EL (cell line): ENCODE data around the gene ARSI.

Experiments used
- DNase-seq: peaks from one replicate; pipeline ENCODE4 v3.0.0-alpha.2; 2016

ARSI gene

GRCh38 chr5:150302301-150303069 lies at the start of gene ARSI:
ARSI (minus strand) TSS chr5:150302905; CDS start chr5:150302373, 532 bp downstream.
- peak; percentile 88 for DNase-seq

- DNase-seq: peak; percentile 73
These were observed 48.0 kb upstream of the ARSI start for GRCh38 chr5:150350524-150351344.

GRCh38 chr5:150349681-150350275 lies 47.1 kb upstream of the ARSI start:
- no peak for DNase-seq

GRCh38 chr5:150347451-150347850 lies 44.7 kb upstream of the ARSI start:
- no peak for DNase-seq

GRCh38 chr5:150347003-150347402 lies 44.3 kb upstream of the ARSI start:
- DNase-seq: no peak

- no peak for DNase-seq
These were observed 43.9 kb upstream of the ARSI start for GRCh38 chr5:150346592-150346991.

- no peak for DNase-seq
These were observed 43.0 kb upstream of the ARSI start for GRCh38 chr5:150345716-150346115.

GRCh38 chr5:150343994-150344631 lies 41.4 kb upstream of the ARSI start:
- no peak for DNase-seq

- no peak for DNase-seq
These were observed 39.9 kb upstream of the ARSI start for GRCh38 chr5:150342583-150342982.

GRCh38 chr5:150341989-150342388 lies 39.3 kb upstream of the ARSI start:
- DNase-seq: no peak

- DNase-seq: no peak
These were observed 38.6 kb upstream of the ARSI start for GRCh38 chr5:150341331-150341730.

GRCh38 chr5:150340614-150341255 lies 38.0 kb upstream of the ARSI start:
- DNase-seq: no peak

GRCh38 chr5:150339841-150340240 lies 37.1 kb upstream of the ARSI start:
- no peak for DNase-seq

- DNase-seq: no peak
These were observed 36.5 kb upstream of the ARSI start for GRCh38 chr5:150339165-150339564.

GRCh38 chr5:150338546-150338945 lies 35.8 kb upstream of the ARSI start:
- DNase-seq: no peak

GRCh38 chr5:150335778-150336177 lies 33.1 kb upstream of the ARSI start:
- DNase-seq: no peak

GRCh38 chr5:150333400-150333799 lies 30.7 kb upstream of the ARSI start:
- DNase-seq: no peak

GRCh38 chr5:150329881-150330876 lies 27.5 kb upstream of the ARSI start:
- no peak for DNase-seq

- DNase-seq: no peak
These were observed 26.3 kb upstream of the ARSI start for GRCh38 chr5:150329038-150329437.

GRCh38 chr5:150328515-150328914 lies 25.8 kb upstream of the ARSI start:
- no peak for DNase-seq

- no peak for DNase-seq
These were observed 24.4 kb upstream of the ARSI start for GRCh38 chr5:150327139-150327538.
